HG02678 (cell line): Measurements from ENCODE around the gene EHD2.
"Not testable (repeated sequence)": the region's sequence is repeated elsewhere in the genome, so short reads cannot be mapped to it uniquely, and the experiment has no call there.

Experiments used
- ATAC-seq: cut with Tn5 transposase; IDR thresholded peaks from one replicate; pipeline ENCODE4 v1.9.1; 2021; ENCODE audit warnings: mild to moderate bottlenecking, moderate library complexity; ENCODE audit not compliant: unreplicated experiment

EHD2 gene, protein sequence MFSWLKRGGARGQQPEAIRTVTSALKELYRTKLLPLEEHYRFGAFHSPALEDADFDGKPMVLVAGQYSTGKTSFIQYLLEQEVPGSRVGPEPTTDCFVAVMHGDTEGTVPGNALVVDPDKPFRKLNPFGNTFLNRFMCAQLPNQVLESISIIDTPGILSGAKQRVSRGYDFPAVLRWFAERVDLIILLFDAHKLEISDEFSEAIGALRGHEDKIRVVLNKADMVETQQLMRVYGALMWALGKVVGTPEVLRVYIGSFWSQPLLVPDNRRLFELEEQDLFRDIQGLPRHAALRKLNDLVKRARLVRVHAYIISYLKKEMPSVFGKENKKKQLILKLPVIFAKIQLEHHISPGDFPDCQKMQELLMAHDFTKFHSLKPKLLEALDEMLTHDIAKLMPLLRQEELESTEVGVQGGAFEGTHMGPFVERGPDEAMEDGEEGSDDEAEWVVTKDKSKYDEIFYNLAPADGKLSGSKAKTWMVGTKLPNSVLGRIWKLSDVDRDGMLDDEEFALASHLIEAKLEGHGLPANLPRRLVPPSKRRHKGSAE

DNA sequence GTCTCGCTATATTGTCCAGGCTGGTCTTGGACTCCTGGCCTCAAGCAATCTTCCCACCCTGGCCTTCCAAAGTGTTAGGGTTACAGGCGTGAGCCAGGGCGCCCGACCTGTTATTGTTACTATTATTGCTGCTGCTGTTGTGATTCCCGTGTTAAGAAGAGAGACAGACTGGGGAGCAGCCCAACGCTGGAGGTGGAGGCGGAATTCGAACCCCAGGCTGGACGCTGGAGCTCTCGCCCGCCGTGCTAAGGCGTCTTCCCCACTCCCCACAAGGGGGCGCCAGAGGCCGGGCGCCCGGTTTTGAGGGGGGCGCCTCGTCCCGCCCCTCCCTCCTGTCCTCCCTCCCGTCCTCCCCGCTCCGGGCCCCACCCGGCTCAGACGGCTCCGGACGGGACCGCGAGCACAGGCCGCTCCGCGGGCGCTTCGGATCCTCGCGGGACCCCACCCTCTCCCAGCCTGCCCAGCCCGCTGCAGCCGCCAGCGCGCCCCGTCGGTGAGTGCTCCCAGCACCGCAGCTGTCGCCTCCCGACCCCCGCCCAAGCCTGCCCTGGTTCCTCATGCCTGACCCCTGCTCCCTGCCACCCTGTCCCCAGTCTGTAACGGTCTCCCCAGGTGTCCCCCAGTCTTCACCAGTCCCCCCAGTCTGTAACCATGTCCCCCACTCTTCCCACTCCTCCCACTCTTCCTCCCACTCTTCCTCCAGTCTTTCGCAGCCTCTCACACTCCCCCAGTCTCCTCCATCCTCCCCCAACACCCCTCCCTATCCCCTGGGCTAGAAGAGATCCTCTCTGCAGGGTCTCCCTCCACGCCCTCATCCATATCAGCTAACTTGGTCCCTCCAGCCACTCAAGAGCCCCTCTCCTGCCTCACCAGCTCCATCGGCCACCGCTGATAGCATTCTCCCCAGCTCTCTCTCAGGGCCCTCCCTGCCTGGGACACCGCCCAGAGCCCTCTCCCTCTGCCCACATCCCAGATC lies at the start of gene EHD2:
TSS of gene EHD2 (plus strand) at position 377 of the 976 bp plus-strand sequence. CDS start 3,191 bp downstream, outside the sequence.
- ATAC-seq = no peak

DNA sequence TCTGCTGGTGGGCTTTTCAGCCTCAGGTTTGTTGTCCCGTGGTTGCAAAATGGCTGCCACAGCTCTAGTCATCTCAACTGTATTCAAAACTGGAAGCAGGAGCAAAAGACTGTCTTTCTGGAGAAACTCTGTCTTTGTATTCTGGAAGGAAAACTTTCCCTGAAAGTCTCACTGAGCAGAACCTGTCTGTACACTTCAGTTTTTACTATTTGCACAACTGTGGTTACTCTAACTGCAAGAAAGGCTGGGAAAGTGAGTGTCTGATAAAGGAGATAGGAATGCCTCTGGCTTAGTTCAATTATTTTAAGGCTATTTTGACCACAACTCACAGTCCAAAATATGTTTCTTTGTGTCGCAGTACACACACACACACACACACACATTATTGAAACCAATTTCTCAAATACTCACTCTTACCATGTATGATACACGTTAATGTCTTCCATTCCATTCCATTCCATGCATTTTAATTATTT lies 49.7 kb upstream of the EHD2 start:
- ATAC-seq = no peak

DNA sequence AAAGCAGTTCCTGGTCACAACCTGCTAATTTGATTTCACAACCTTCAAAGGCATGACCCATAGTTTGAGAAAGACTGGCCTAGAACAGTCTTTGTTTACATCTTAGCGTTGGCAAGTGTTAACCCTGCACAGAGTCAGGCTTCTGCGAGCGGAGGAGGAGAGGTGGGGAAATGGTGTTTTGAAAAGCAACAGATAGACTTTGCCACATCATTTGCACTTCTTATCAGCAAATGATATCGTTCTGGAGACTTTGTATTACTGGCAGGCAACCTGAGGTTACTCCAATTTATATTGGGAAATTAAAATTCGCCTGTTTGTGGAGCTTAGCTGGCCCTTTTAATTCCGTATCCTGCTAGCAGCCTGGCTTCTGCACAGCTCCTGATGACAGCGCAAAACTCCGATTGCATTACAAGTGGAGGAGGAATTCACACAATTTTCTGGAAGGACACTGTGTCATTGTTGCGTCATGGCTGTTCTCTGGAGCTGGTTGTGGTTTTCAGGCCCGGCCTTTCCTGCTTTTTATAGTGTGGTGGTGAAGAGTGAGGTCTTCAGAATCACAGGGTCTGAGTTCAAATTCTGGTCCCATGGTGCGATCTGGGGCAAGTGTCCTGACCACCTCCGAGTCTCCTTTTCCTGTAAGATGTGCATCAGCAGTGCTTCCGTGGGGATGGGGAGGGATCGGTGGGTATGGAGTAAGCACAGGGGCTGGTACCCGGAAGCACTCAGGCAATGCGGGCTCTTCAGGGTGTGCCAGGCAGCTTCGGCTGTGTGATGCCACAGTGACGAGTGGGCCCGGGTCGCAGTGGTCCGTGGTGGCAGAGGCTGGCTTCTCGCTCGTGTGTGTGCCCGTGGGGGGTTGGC lies 49.1 kb upstream of the EHD2 start:
- ATAC-seq = no peak

DNA sequence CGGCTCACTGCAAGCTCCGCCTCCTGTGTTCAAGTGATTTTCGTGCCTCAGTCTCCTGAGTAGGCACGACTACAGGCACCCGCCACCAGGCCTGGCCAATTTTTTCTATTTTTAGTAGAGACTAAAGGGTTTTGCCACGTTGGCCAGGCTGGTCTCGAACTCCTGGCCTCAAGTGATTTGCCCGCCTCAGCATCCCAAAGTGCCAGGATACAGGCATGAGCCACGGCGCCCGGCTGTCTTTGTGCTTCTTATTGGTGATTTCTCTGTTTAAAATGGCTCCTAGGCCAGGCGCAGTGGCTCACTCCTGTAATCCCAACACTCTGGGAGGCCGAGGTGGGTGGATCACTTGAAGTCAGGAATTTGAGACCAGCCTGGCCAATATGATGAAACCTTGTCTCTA lies 44.7 kb upstream of the EHD2 start:
- ATAC-seq = not testable (repeated sequence)

DNA sequence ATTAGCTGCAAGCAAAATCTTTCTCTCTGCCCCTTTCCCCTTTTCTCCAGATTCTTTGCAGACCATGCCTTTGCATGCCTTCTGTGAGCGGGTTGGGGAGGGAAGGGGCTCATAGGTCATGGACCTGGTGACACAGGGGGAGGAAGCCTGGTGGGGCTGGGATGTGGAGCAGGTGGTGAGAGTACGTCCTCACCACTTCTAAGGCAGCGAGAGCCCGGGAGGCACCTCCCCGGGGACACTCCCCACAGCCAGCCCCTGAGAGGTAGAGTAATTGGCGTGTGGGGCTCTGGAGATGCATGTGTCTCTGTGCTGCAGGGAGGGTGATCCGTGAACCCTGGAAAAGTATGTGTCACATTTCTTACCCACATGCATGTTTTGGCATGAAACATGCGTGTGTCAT lies 42.5 kb upstream of the EHD2 start:
- ATAC-seq = no peak

DNA sequence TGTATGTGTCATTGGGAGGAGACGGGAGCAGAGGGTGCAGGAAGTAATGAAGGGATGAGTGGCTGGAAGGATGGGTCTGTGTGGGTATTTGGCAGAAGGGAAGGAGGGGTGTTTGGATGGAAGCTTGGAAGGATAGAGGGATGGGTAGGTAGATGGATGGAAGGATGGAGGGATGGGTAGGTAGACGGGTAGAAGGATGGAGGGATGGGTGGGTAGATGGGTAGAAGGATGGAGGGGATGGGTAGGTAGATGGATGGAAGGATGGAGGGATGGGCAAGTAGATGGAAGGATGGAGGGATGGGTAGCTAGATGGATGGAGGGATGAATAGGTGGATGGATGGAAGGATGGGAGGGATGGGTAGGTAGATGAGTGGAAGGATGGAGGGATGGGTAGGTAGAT lies 41.7 kb upstream of the EHD2 start:
- ATAC-seq = no peak

DNA sequence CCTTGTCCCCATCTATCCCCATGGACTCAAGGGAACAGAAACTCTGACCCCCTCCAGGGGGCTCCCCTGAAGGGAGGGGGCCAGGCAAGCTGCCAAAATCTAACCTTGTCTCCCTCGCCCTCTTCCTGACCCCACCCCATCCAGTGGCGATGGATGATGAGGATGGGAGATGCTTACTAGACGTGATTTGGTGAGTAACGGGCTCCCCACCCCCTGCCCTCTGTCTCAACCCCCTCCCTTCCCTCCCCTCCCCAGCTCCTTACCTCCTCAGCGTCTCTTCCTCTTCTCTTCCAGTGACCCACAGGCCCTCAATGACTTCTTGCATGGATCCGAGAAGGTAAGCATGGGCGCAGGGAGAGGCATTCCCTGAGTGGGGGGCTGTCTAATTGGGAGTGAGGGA lies 39.8 kb upstream of the EHD2 start:
- no peak for ATAC-seq

DNA sequence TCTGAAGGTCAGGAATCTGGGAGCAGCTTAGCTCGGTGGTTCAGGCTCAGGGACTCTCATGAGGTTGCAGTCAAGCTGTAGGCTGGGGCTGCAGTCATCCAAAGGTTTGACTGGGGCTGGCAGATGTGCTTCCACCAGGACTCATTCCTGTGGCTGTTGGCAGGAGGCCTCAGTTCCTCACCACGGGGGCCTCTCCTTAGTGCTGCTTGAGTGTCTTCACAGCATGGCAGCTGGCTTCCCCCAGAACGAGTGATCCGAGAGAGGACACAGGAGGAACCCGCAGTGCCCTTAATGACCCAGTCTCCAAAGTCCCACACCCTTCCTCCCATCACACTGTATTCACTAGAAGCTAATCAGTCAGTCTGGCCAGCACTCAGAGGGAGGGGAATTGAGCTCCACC lies 38.7 kb upstream of the EHD2 start:
- ATAC-seq = no peak

DNA sequence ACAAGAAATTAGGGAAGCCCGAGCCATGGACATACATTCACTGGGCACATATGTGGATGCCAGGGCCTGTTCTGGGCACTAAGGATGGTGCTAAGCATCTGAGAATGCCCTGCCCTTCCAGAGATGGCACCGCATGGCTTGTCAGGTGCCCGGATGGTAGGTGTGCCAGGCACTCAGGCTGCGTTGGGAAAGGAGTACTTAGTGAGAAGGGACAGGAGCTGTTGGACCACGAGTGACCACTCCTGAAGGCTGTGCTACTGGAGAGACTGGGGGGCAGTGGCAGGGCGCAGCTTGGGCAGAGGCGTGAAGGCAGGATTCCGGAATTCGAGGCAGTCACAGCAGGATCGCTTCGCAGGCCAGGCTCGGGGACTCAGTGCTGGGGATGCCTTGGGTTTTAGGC lies 38.0 kb upstream of the EHD2 start:
- ATAC-seq = no peak

DNA sequence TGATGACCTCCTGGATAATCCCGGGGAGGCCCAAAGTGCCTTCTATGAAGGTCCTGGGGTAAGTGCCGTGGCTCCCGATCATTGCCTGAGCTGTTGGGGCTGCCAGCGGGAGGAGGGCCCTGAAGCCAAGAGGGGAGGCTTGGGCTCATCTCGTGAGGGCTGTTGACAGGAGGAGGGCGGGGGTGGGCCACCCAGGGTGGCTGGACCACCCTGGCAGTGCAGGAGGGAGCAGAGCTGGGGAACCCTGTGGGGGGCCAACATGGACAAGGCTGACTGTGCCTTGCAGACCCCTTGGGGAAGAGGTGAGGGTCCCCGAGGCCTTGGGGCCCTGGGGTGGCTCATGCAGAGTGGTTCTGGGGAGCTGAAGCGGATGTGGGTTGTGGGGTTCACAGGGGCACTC lies 37.4 kb upstream of the EHD2 start:
- no peak for ATAC-seq

DNA sequence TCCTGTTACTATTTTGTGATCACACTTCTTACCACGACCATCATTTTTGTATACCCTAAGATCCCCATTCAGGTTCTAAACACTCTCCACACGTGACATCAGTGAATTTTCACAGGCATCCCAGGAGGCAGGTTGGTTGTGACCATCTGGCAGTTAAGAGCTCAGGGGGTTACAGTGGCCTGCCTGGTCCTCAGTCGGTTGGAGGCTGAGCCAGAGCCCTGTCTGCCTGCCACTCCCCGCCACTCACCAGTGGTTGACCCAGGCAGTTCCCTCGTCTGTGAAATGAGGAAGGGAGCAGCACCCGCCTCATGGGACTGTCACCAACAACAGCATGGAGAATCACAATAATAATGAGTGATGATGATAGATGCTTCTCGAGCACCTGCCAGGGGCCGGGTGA lies 36.4 kb upstream of the EHD2 start:
- no peak for ATAC-seq

DNA sequence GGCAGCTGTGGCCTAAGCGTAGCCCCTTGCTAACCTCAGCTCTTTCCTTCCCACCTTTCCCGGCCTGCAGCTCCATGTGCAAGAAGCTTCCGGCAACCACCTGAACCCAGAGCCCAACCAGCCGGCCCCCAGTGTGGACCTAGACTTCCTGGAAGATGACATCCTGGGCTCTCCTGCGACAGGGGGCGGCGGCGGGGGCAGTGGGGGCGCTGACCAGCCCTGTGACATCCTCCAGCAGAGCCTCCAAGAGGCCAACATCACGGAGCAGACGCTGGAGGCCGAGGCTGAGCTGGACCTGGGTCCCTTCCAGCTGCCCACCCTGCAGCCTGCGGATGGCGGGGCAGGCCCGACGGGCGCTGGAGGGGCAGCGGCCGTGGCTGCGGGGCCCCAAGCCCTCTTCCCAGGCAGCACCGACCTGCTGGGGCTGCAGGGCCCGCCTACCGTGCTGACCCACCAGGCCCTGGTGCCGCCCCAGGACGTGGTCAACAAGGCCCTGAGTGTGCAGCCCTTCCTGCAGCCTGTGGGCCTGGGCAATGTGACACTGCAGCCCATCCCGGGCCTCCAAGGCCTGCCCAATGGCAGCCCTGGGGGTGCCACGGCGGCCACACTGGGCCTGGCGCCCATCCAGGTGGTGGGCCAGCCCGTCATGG lies 33.8 kb upstream of the EHD2 start:
- no peak for ATAC-seq

DNA sequence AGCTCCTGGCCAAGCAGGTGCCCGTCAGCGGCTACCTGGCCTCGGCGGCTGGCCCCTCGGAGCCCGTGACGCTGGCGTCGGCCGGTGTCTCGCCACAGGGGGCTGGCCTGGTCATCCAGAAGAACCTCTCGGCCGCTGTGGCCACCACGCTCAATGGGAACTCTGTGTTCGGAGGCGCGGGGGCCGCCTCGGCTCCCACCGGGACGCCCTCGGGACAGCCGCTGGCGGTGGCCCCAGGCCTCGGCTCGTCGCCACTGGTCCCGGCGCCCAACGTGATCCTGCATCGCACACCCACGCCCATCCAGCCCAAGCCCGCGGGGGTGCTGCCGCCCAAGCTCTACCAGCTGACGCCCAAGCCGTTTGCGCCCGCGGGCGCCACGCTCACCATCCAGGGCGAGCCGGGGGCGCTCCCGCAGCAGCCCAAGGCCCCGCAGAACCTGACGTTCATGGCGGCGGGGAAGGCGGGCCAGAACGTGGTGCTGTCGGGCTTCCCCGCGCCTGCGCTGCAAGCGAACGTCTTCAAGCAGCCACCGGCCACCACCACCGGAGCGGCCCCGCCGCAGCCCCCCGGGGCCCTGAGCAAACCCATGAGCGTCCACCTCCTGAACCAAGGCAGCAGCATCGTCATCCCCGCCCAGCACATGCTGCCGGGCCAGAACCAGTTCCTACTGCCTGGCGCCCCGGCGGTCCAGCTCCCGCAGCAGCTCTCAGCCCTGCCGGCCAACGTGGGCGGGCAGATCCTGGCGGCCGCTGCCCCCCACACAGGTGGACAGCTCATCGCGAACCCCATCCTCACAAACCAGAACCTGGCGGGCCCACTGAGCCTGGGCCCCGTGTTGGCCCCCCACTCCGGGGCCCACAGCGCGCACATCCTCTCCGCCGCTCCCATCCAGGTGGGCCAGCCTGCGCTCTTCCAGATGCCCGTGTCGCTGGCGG lies 33.0 kb upstream of the EHD2 start:
- no peak for ATAC-seq

DNA sequence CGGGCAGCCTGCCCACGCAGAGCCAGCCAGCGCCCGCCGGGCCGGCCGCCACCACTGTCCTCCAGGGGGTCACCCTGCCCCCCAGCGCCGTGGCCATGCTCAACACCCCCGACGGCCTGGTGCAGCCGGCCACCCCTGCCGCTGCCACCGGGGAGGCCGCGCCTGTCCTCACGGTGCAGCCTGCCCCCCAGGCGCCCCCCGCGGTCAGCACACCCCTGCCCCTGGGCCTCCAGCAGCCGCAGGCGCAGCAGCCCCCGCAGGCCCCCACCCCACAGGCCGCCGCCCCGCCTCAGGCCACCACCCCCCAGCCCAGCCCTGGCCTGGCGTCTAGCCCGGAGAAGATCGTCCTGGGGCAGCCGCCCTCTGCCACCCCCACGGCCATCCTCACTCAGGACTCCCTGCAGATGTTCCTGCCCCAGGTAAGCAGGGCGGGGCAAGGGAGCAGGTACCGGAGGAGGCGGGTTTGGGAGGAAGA lies 32.3 kb upstream of the EHD2 start:
- no peak for ATAC-seq

DNA sequence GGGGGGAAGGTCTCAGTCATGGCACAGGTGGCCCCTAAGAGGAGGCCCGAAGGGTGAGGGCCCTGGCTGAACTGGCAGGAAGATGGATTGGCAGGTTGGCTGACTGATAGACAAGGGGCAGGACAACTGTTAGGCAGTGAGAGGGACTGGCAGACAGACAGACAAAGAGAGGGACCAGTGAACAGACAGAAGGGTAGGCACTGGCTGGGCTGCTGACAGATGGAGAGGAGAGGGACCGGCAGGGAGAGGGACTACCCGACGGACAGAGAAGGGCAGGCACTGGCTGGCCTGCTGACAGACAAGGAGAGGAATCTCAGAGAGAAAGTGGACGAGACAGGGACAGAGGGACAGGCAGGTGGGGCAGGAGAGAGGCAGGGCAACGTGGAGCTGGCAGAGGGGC lies 31.8 kb upstream of the EHD2 start:
- no peak for ATAC-seq

DNA sequence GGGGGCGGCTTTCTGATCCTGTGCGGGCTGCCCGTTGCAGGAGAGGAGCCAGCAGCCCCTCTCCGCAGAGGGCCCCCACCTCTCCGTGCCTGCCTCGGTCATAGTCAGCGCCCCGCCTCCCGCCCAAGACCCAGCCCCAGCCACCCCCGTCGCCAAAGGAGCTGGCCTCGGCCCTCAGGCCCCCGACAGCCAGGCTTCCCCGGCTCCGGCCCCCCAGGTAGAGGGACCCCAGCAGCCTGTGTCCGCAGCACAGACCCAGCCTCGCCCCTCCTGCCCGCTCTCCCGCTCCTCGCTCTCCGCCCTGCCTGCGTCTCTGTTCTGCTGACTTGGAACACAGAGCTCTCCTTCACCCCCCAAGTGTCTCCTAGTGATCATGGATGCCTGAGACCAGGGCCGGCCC lies 31.3 kb upstream of the EHD2 start:
- no peak for ATAC-seq

DNA sequence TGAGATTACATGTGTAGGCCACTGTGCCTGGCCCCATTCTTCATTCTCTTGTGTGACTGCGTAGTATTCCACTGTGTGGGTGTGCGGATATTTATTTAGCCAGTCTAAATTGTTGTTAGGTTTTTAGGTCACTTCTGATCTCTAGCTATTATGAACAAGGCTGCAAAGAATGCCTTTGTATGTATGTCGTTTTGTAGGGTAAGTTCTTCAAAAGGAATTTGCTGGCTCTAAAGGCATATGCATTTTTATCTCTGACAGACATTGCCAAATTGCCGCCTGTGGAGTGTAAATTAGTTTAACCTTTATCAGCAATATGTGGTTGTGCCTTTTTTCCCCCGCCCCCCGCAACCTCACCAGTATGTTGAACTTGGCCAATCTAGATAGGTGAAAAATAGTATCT lies 30.3 kb upstream of the EHD2 start:
- ATAC-seq = no peak

DNA sequence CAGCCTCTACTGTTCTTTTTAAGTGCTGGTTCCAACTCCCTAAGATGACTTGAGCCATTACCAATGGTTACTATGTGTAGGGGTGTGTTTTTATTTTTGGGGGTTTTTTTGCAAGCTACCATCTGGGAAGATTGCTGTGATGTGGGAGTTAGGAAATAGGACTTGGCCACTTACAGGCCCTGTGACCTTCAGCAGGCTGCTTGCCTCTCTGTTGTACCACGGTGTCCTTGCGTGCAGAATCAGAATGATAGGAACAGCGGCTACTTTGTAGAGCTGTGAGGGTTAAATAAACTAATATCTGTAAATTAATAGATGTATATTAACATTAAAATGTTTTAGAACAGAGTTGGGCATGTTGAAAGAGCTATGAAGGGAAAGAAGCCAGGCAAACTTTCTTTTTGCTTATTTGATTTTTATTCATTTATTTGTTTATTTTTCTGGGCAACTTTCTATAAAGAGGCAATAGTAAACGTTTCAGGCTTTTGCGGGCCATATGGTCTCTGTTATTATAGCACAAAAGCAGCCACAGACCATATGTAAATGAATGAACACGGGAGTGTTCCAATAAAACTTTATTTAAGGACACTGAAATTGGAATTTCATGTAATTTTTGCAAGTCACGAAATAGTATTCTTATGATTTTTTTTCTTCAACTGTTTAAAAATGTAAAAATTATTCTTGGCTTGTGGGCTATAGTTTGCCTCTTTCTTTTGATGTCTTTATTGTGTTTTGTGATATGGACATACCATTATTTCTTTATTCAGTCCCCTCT lies 26.4 kb upstream of the EHD2 start:
- no peak for ATAC-seq
